Measurements from ENCODE around the gene PLEKHG5.

DNA sequence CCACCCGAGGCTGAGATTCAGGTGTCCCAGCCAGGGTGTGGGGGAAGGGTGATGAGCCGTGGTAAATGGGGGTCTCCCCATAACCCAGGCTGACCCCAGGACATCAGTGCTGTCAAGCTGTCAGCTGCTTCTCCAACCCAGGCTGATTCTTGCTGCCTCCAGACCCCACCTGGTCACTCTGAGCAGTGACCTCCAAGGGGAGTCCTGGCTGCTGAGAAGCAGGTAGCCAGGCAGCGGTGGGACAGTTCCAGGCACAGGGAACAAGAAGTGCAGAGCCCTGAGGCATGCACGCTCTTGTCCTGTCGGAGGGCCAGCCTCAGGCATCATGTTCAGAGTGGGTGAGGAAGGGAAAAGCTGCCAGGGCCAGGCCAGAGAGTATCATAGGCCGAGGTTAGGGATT is 65.8 kb downstream of the PLEKHG5 start:
- TF ChIP-seq POLR2A (IDR thresholded peaks at IDR 0.05), result no peak
- TF ChIP-seq, protein P1, sequence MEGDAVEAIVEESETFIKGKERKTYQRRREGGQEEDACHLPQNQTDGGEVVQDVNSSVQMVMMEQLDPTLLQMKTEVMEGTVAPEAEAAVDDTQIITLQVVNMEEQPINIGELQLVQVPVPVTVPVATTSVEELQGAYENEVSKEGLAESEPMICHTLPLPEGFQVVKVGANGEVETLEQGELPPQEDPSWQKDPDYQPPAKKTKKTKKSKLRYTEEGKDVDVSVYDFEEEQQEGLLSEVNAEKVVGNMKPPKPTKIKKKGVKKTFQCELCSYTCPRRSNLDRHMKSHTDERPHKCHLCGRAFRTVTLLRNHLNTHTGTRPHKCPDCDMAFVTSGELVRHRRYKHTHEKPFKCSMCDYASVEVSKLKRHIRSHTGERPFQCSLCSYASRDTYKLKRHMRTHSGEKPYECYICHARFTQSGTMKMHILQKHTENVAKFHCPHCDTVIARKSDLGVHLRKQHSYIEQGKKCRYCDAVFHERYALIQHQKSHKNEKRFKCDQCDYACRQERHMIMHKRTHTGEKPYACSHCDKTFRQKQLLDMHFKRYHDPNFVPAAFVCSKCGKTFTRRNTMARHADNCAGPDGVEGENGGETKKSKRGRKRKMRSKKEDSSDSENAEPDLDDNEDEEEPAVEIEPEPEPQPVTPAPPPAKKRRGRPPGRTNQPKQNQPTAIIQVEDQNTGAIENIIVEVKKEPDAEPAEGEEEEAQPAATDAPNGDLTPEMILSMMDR (IDR thresholded peaks at IDR 0.05), result no peak

Measured in esophagus squamous epithelium (tissue), 4 donors.